Measurements from ENCODE around the gene CCPG1. TPM values are rescaled to one million over a fixed set of nuclear protein-coding genes. Genes with fewer than 3 reads are reported as not detected.

CCPG1 gene
- total RNA-seq, 4 donors from 2014 or later: 61.2 to 97.7 (median 81.1) TPM

DNA sequence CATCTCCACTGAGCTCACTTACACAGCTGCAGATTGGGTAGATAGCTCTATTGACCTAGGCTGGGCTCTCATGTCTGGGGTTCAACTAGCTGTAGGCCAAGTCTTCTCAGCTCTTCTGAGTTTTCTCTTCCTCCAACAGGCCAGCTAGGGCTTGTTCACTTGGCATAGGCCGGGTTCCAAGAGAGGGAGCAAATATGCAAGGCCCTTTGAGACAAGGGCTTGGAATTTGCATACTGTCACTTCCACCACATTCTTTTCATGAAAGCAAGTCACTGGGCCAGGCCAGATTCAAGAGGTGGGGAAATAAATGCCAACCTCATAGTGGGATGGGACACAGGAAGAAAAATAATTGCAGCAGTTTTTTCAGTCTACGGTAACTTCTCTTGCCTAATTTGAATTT, 64.0 kb downstream of the CCPG1 start:
- TF ChIP-seq, protein P1, sequence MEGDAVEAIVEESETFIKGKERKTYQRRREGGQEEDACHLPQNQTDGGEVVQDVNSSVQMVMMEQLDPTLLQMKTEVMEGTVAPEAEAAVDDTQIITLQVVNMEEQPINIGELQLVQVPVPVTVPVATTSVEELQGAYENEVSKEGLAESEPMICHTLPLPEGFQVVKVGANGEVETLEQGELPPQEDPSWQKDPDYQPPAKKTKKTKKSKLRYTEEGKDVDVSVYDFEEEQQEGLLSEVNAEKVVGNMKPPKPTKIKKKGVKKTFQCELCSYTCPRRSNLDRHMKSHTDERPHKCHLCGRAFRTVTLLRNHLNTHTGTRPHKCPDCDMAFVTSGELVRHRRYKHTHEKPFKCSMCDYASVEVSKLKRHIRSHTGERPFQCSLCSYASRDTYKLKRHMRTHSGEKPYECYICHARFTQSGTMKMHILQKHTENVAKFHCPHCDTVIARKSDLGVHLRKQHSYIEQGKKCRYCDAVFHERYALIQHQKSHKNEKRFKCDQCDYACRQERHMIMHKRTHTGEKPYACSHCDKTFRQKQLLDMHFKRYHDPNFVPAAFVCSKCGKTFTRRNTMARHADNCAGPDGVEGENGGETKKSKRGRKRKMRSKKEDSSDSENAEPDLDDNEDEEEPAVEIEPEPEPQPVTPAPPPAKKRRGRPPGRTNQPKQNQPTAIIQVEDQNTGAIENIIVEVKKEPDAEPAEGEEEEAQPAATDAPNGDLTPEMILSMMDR (IDR thresholded peaks at IDR 0.05; ENCODE audit: low read depth): no peak

DNA sequence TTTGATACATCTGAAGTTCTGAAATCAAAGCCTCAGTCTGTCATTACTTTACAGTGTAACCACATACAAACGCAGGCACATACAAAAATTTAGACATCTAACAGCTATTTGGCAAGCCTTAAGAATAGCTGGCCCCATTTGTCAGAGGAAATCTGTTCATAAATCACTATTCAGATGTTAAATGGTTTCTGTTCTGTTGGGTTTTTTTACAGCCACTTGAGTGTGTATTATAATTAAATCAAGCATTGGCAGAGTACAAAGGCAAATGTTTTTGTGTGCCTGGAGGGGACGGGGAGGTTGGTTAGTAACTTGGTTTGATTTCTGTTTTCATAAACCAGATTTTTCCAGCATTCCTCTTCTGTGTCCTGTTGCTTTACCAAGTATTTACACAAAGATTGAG, 65.0 kb downstream of the CCPG1 start:
- TF ChIP-seq, protein P1 (IDR thresholded peaks at IDR 0.05; ENCODE audit: low read depth): no peak

DNA sequence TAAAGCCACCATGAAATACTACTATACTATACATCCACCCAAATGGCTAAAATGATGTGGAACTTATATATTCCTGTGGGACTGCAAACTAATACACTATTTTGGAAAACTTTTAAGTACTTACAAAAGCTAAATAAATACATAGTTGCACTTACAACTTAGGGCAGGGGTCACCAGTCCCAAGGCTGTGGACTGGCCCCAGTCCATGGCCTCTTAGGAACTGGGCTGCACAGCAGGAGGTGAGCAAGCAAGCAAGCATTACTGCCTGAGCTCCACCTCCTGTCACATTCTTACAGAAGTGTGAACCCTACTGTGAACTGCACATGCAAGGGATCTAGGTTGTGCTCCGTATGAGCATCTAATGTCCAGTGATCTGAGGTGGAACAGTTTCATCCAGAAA, 71.0 kb downstream of the CCPG1 start:
- TF ChIP-seq, protein P1 (IDR thresholded peaks at IDR 0.05; ENCODE audit: low read depth): no peak

DNA sequence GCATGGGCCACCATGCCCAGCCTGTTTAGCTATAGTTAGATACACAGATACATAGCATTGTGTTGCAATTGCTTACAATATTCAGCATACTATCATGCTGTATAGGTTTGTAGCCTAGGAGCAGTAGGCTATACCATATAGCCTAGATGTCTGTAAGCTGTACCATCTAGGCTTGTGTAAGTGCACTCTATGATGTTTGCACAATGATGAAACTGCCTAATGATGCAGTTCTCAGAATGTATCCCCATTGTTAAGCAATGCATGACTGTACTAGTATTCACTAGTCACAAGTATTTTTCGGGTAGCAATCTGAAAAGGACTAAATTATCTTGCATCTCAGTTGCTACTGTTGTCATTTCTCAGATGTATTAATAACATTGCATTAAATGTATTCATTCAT, 73.2 kb downstream of the CCPG1 start:
- TF ChIP-seq, protein P1 (IDR thresholded peaks at IDR 0.05; ENCODE audit: low read depth): no peak

DNA sequence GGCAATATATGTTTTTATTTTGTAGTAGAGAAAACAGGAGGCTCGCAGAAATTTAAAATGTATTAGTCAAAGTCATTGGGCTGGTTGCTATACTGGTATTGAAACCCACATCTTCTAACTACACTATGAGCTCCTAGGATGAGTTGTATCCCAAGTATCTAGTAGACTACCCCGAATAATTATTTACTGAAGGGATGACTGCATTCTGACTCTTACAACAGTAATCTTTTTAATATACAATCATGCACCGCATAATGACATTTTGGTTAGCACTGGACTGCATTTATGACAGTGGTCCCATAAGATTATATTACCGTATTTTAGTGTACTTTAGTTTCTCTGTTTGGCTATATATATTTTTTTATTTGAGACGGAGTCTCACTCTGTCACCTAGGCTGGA, 73.8 kb downstream of the CCPG1 start:
- TF ChIP-seq, protein P1 (IDR thresholded peaks at IDR 0.05; ENCODE audit: low read depth): no peak

DNA sequence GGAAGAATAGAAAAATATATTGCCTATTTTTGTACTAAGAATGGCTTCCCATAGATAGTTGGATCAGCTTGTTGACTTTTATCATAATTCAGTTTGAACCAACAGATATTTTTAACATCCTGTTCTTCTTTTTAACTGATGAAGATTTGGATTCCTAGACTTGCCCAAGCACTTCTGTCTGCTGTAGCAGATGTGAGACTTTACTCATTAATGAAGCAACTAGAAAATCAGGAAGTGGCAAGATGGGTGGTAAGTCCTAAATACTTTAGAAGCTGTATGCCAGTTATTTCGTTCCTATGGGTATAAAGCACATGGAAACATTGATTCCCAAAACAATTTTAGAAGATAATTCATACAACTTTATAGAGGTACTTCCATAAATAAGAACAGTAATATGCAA, 80.8 kb downstream of the CCPG1 start:
- TF ChIP-seq, protein P1 (IDR thresholded peaks at IDR 0.05; ENCODE audit: low read depth): no peak

DNA sequence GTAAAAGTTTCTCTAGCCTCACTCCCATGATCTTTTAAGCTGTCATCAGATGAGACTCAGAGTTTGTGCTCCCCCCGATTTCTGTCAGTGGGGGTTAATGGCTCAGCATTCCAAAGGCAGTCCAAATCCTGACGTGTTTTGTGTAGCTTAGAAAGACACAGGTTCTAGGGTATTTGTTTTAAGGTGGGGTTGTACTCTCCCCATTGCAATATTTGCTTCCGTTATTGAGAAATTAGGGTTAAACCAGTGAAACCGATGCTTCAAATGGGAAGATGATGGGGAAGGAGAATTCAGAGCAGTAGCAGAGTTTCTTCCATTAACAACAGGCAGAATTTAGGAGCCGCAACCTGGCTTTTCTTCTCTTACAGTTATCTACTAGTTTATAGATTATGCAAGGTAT, 85.7 kb downstream of the CCPG1 start:
- TF ChIP-seq, protein P1 (IDR thresholded peaks at IDR 0.05; ENCODE audit: low read depth): no peak
